Measurements from ENCODE around the gene PBXIP1. TPM values are rescaled to one million over a fixed set of nuclear protein-coding genes. Genes with fewer than 3 reads are reported as not detected.
"Not testable (repeated sequence)": the region's sequence is repeated elsewhere in the genome, so short reads cannot be mapped to it uniquely, and the experiment has no call there.

PBXIP1 gene
- total and polyA plus RNA-seq, 7 experiments from 2014 or later: 107 to 390 (median 355) TPM

- H3K27ac ChIP-seq (ENCODE audit: low read depth, low read length); H3K9me3 ChIP-seq (ENCODE audit: control insufficient read depth in 2 of 3, low read length in 3 of 3); H3K4me3 ChIP-seq (ENCODE audit: low read length); H3K27me3 ChIP-seq (ENCODE audit: control insufficient read depth in 2 of 2, insufficient read depth in 2 of 2, low read length in 2 of 2); intact Hi-C loops (cut with micrococcal nuclease); H3K9me3 Mint-ChIP-seq; H3K36me3 Mint-ChIP-seq; H3K27me3 Mint-ChIP-seq; ATAC-seq; H3K4me3 Mint-ChIP-seq; H3K36me3 ChIP-seq (ENCODE audit: control insufficient read depth in 2 of 3, insufficient read depth in 3 of 3, low read length in 3 of 3); DNase-seq: not testable (repeated sequence)
- ChIA-PET CTCF (interaction anchor here (0.7 to 17.9 kb wide), 6 partner anchors 12 to 40 kb away, joined by 3 to 291 read pairs (median 3); partner anchors contain the start of genes FLAD1 and PBXIP1), POLR2A (interaction anchor here (1.0 to 18.2 kb wide), 8 partner anchors 8 to 59 kb away, joined by 4 to 270 read pairs (median 8); partner anchors contain the start of genes CKS1B, FLAD1 and PMVK)
- H3K4me1 Mint-ChIP-seq: peaks cover 12 to 37% (median 32%) of the 10 kb centered on the region in 7 donors
- H3K4me1 ChIP-seq (ENCODE audit: control insufficient read depth in 2 of 2, insufficient read depth in 2 of 2, low read length in 2 of 2): peaks cover 3 to 11% of the 10 kb centered on the region in 2 donors
- H3K27ac Mint-ChIP-seq: peak overlapping the region in 2 of 9 donors; percentile 16 to 57
Measured at GRCh38 chr1:154995301-154995983, 39.5 kb upstream of the PBXIP1 start.

GRCh38 chr1:154994591-154994990, 38.7 kb upstream of the PBXIP1 start:
- Histone ChIP-seq H3K27ac (ENCODE audit: low read depth, low read length) (no peak overlapping the region), H3K9me3 (ENCODE audit: control insufficient read depth in 2 of 3, low read length in 3 of 3) (no peaks in the 10 kb centered on the region), H3K4me3 (ENCODE audit: low read length) (no peak overlapping the region), H3K36me3 (ENCODE audit: control insufficient read depth in 2 of 3, insufficient read depth in 3 of 3, low read length in 3 of 3) (peaks cover 0 to 15% (median 3%) of the 10 kb centered on the region in 3 experiments), H3K4me1 (ENCODE audit: control insufficient read depth in 2 of 2, insufficient read depth in 2 of 2, low read length in 2 of 2) (peaks cover 3 to 11% of the 10 kb centered on the region in 2 donors), H3K27me3 (ENCODE audit: control insufficient read depth in 2 of 2, insufficient read depth in 2 of 2, low read length in 2 of 2) (no peaks in the 10 kb centered on the region)
- POLR2A ChIA-PET: interaction anchor here (0.7 to 18.2 kb wide), 11 partner anchors 10 to 58 kb away, joined by 3 to 270 read pairs (median 4); partner anchors contain the start of genes CKS1B, FLAD1, PMVK and PYGO2
- CTCF ChIA-PET: interaction anchor here (1.4 to 17.9 kb wide), 5 partner anchors 12 to 63 kb away, joined by 4 to 291 read pairs (median 5); partner anchors contain the start of genes FLAD1 and PBXIP1
- Mint-ChIP-seq H3K36me3 (peaks cover 0 to 9% (median 2%) of the 10 kb centered on the region in 5 donors), H3K27ac (peak overlapping the region in 2 of 9 donors; percentile 6 to 16), H3K27me3 (no peaks in the 10 kb centered on the region), H3K4me3 (no peak overlapping the region), H3K4me1 (peaks cover 13 to 32% (median 28%) of the 10 kb centered on the region in 7 donors), H3K9me3 (no peaks in the 10 kb centered on the region)
- DNase-seq (no peak), ATAC-seq (no peak)
- intact Hi-C loops (cut with micrococcal nuclease): no loop called here

GRCh38 chr1:154994269-154994587, 38.3 kb upstream of the PBXIP1 start:
- CTCF ChIA-PET: interaction anchor here (1.0 to 17.9 kb wide), 7 partner anchors 11 to 63 kb away, joined by 3 to 291 read pairs (median 5); partner anchors contain the start of genes FLAD1, PBXIP1 and PMVK
- no peaks in the 10 kb centered on the region for H3K27me3 ChIP-seq (ENCODE audit: control insufficient read depth in 2 of 2, insufficient read depth in 2 of 2, low read length in 2 of 2)
- peaks cover 0 to 12% (median 2%) of the 10 kb centered on the region in 5 donors for H3K36me3 Mint-ChIP-seq

GRCh38 chr1:154993572-154994268, 37.8 kb upstream of the PBXIP1 start, which contains the start of gene LENEP:
Gene LENEP (plus strand): TSS chr1:154993586. CDS start chr1:154993608, 22 bp downstream.
- Mint-ChIP-seq H3K9me3 (no peaks in the 10 kb centered on the region), H3K27me3 (no peaks in the 10 kb centered on the region), H3K4me3 (no peak within 1 kb of the TSS), H3K36me3 (peaks cover 0 to 17% (median 5%) of the 10 kb centered on the region in 5 donors), H3K4me1 (peaks cover 16 to 34% (median 32%) of the 10 kb centered on the region in 7 donors), H3K27ac (no peak within 1 kb of the TSS)
- no peak for DNase-seq
- Histone ChIP-seq H3K27ac (ENCODE audit: low read depth, low read length) (no peak within 1 kb of the TSS), H3K4me3 (ENCODE audit: low read length) (no peak within 1 kb of the TSS), H3K9me3 (ENCODE audit: control insufficient read depth in 2 of 3, low read length in 3 of 3) (no peaks in the 10 kb centered on the region), H3K27me3 (ENCODE audit: control insufficient read depth in 2 of 2, insufficient read depth in 2 of 2, low read length in 2 of 2) (no peaks in the 10 kb centered on the region), H3K4me1 (ENCODE audit: control insufficient read depth in 2 of 2, insufficient read depth in 2 of 2, low read length in 2 of 2) (peaks cover 4 to 13% of the 10 kb centered on the region in 2 donors), H3K36me3 (ENCODE audit: control insufficient read depth in 2 of 3, insufficient read depth in 3 of 3, low read length in 3 of 3) (peaks cover under 1 to 24% (median 3%) of the 10 kb centered on the region in 3 experiments)
- POLR2A ChIA-PET: interaction anchor here (0.7 to 18.2 kb wide), 13 partner anchors 8 to 57 kb away, joined by 3 to 270 read pairs (median 4); partner anchors contain the start of genes CKS1B, FLAD1, PMVK and PYGO2
- no peak for ATAC-seq
- intact Hi-C loops (cut with micrococcal nuclease): no loop called here
- CTCF ChIA-PET: interaction anchor here (1.0 to 17.9 kb wide), 7 partner anchors 11 to 64 kb away, joined by 3 to 291 read pairs (median 5); partner anchors contain the start of genes FLAD1, PBXIP1 and PMVK

More at GRCh38 chr1:154994269-154994587, 38.3 kb upstream of the PBXIP1 start:
- no peak overlapping the region for H3K27ac ChIP-seq (ENCODE audit: low read depth, low read length)
- Mint-ChIP-seq H3K27me3 (no peaks in the 10 kb centered on the region), H3K4me3 (no peak overlapping the region), H3K27ac (no peak overlapping the region), H3K4me1 (peaks cover 16 to 34% (median 31%) of the 10 kb centered on the region in 7 donors), H3K9me3 (no peaks in the 10 kb centered on the region)
- no peaks in the 10 kb centered on the region for H3K9me3 ChIP-seq (ENCODE audit: control insufficient read depth in 2 of 3, low read length in 3 of 3)
- intact Hi-C loops (cut with micrococcal nuclease): no loop called here
- POLR2A ChIA-PET: interaction anchor here (0.7 to 18.2 kb wide), 11 partner anchors 10 to 58 kb away, joined by 3 to 270 read pairs (median 4); partner anchors contain the start of genes CKS1B, FLAD1, PMVK and PYGO2
- peaks cover 3 to 13% of the 10 kb centered on the region in 2 donors for H3K4me1 ChIP-seq (ENCODE audit: control insufficient read depth in 2 of 2, insufficient read depth in 2 of 2, low read length in 2 of 2)
- no peak overlapping the region for H3K4me3 ChIP-seq (ENCODE audit: low read length)
- H3K36me3 ChIP-seq (ENCODE audit: control insufficient read depth in 2 of 3, insufficient read depth in 3 of 3, low read length in 3 of 3): peaks cover 0 to 19% (median 3%) of the 10 kb centered on the region in 3 experiments
- DNase-seq (no peak), ATAC-seq (no peak)

GRCh38 chr1:154992721-154993571, 37.0 kb upstream of the PBXIP1 start:
- H3K36me3 Mint-ChIP-seq: peaks cover 0 to 20% (median 7%) of the 10 kb centered on the region in 5 donors
- H3K27ac Mint-ChIP-seq: no peak overlapping the region
- ChIA-PET CTCF (interaction anchor here (1.0 to 17.9 kb wide), 5 partner anchors 14 to 57 kb away, joined by 3 to 291 read pairs (median 5); partner anchors contain the start of gene PMVK), POLR2A (interaction anchor here (0.6 to 18.2 kb wide), 7 partner anchors 8 to 56 kb away, joined by 3 to 270 read pairs (median 5); partner anchors contain the start of gene FLAD1)
- no peak for ATAC-seq
- H3K4me3 ChIP-seq (ENCODE audit: low read length): no peak overlapping the region
- no peaks in the 10 kb centered on the region for H3K9me3 ChIP-seq (ENCODE audit: control insufficient read depth in 2 of 3, low read length in 3 of 3)
- peaks cover 5 to 8% of the 10 kb centered on the region in 2 donors for H3K4me1 ChIP-seq (ENCODE audit: control insufficient read depth in 2 of 2, insufficient read depth in 2 of 2, low read length in 2 of 2)
- no peaks in the 10 kb centered on the region for H3K27me3 ChIP-seq (ENCODE audit: control insufficient read depth in 2 of 2, insufficient read depth in 2 of 2, low read length in 2 of 2)
- no peak overlapping the region for H3K4me3 Mint-ChIP-seq
- H3K27me3 Mint-ChIP-seq: no peaks in the 10 kb centered on the region
- no peaks in the 10 kb centered on the region for H3K9me3 Mint-ChIP-seq
- intact Hi-C loops (cut with micrococcal nuclease): no loop called here
- no peak for DNase-seq
- H3K36me3 ChIP-seq (ENCODE audit: control insufficient read depth in 2 of 3, insufficient read depth in 3 of 3, low read length in 3 of 3): peaks cover 3 to 32% (median 10%) of the 10 kb centered on the region in 3 experiments
- H3K4me1 Mint-ChIP-seq: peaks cover 16 to 35% (median 28%) of the 10 kb centered on the region in 7 donors
- H3K27ac ChIP-seq (ENCODE audit: low read depth, low read length): no peak overlapping the region
